ENCODE measurements around the gene CDCA8.

Gene CDCA8

GRCh38 chr1:37657620-37658412, 34.5 kb upstream of the CDCA8 start:
- Histone ChIP-seq H3K9me2 (replicated peaks; ENCODE audit: control insufficient read depth, low read length) (no peaks in the 10 kb centered on the region), H3K79me2 (ENCODE audit: control insufficient read depth, low read length) (no peaks in the 10 kb centered on the region), H3K27ac (ENCODE audit: low read depth, low read length) (no peak overlapping the region), H3K9me3 (ENCODE audit: control insufficient read depth, insufficient read depth, low read length) (no peaks in the 10 kb centered on the region), H3K4me1 (ENCODE audit: control insufficient read depth, low read length) (no peaks in the 10 kb centered on the region; the same call in 1 of the 2 replicates), H3K36me3 (ENCODE audit: control insufficient read depth, low read length) (no peaks in the 10 kb centered on the region), H3K4me2 (ENCODE audit: low read length) (no peak overlapping the region), H3K27me3 (ENCODE audit: control insufficient read depth, low read length) (no peaks in the 10 kb centered on the region), H3K4me3 (ENCODE audit: low read length) (no peak overlapping the region), H3F3A (ENCODE audit: control insufficient read depth, insufficient read depth) (no peaks in the 10 kb centered on the region), H4K20me1 (ENCODE audit: control insufficient read depth, insufficient read depth, low read depth, low read length) (no peaks in the 10 kb centered on the region)
- TF ChIP-seq EZH2phosphoT487 (IDR thresholded peaks at IDR 0.05; ENCODE audit: borderline replicate concordance, low read length) (no peak), CTCF (IDR thresholded peaks at IDR 0.05; ENCODE audit: low read depth, low read length, poor library complexity, severe bottlenecking) (no peak)

DNA sequence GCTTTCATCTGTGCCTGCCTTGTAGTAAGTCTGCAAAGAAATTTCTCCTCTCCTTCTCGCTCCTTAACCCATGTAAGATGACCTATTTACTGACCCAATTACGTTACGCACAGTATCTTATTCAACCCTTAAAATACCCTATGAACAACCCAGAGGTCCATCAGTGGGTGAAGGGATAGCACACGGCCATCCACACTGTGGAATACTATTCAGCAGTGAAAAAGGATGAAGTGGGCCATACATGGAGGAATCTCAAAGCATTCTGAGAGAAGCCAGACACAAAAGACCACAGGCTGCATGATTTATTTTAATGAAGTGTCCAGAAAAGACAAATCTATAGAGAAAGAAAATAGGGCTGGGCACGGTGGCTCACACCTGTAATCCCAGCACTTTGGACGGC, 33.8 kb upstream of the CDCA8 start:
- H3K4me2 ChIP-seq (ENCODE audit: low read length): no peak overlapping the region
- no peaks in the 10 kb centered on the region for H3K79me2 ChIP-seq (ENCODE audit: control insufficient read depth, low read length)
- no peaks in the 10 kb centered on the region for H3K9me2 ChIP-seq (replicated peaks; ENCODE audit: control insufficient read depth, low read length)
- no peaks in the 10 kb centered on the region for H3K36me3 ChIP-seq (ENCODE audit: control insufficient read depth, low read length)
- H4K20me1 ChIP-seq (ENCODE audit: control insufficient read depth, insufficient read depth, low read depth, low read length): no peaks in the 10 kb centered on the region
- no peaks in the 10 kb centered on the region for H3K9me3 ChIP-seq (ENCODE audit: control insufficient read depth, insufficient read depth, low read length)
- no peak overlapping the region for H3K27ac ChIP-seq (ENCODE audit: low read depth, low read length)
- no peaks in the 10 kb centered on the region for H3K27me3 ChIP-seq (ENCODE audit: control insufficient read depth, low read length)
- no peaks in the 10 kb centered on the region; the same call in 1 of the 2 replicates for H3K4me1 ChIP-seq (ENCODE audit: control insufficient read depth, low read length)
- TF ChIP-seq CTCF (IDR thresholded peaks at IDR 0.05; ENCODE audit: low read depth, low read length, poor library complexity, severe bottlenecking): no peak
- TF ChIP-seq EZH2phosphoT487 (IDR thresholded peaks at IDR 0.05; ENCODE audit: borderline replicate concordance, low read length): no peak
- no peak overlapping the region for H3K4me3 ChIP-seq (ENCODE audit: low read length)
- no peaks in the 10 kb centered on the region for H3F3A ChIP-seq (ENCODE audit: control insufficient read depth, insufficient read depth)

DNA sequence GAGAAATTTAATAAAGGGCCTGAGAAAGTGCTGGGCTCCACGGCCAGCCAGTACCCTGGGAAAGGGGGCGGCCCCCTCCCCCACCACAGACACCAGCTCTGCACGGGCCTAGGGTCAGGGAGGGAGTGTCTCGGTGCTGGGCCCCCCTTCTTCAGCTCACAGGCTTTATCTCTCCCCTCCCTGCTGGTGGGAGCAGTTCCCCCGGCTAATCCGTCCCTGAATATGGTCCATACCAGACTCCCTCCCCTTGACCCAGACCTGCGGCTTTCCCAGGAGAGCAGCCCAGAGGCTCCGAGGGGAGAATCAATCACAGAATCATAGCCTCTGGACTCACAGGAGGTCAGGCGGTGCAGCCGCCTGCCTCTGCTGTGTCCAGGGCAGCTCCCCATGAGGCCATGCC, 31.7 kb upstream of the CDCA8 start:
- Histone ChIP-seq H3K4me2 (ENCODE audit: low read length) (no peak overlapping the region), H3K79me2 (ENCODE audit: control insufficient read depth, low read length) (no peaks in the 10 kb centered on the region), H3K9me2 (replicated peaks; ENCODE audit: control insufficient read depth, low read length) (no peaks in the 10 kb centered on the region), H3F3A (ENCODE audit: control insufficient read depth, insufficient read depth) (no peaks in the 10 kb centered on the region), H3K36me3 (ENCODE audit: control insufficient read depth, low read length) (no peaks in the 10 kb centered on the region), H3K27ac (ENCODE audit: low read depth, low read length) (no peak overlapping the region), H3K27me3 (ENCODE audit: control insufficient read depth, low read length) (no peaks in the 10 kb centered on the region), H3K4me1 (ENCODE audit: control insufficient read depth, low read length) (no peaks in the 10 kb centered on the region; the same call in 1 of the 2 replicates), H3K4me3 (ENCODE audit: low read length) (no peak overlapping the region), H4K20me1 (ENCODE audit: control insufficient read depth, insufficient read depth, low read depth, low read length) (no peaks in the 10 kb centered on the region), H3K9me3 (ENCODE audit: control insufficient read depth, insufficient read depth, low read length) (no peaks in the 10 kb centered on the region)
- TF ChIP-seq EZH2phosphoT487 (IDR thresholded peaks at IDR 0.05; ENCODE audit: borderline replicate concordance, low read length) (no peak), CTCF (IDR thresholded peaks at IDR 0.05; ENCODE audit: low read depth, low read length, poor library complexity, severe bottlenecking) (no peak)
